ENCODE measurements around the gene MCM3AP.

The MCM3AP gene

GRCh38 chr21:46297338-46298271 is 12.2 kb upstream of the MCM3AP start:
- H3K9me3 Mint-ChIP-seq, result no peaks in the 10 kb centered on the region
- H3K36me3 Mint-ChIP-seq, result no peaks in the 10 kb centered on the region
- no peaks in the 10 kb centered on the region for H3K27me3 Mint-ChIP-seq
- H3K4me1 Mint-ChIP-seq, result peaks cover 10% of the 10 kb centered on the region
- no peak overlapping the region for H3K27ac Mint-ChIP-seq
- peak; percentile 16 for ATAC-seq (ENCODE audit: low read depth)
- no peak for DNase-seq (ENCODE audit: low spot score in 2 of 2)
- H3K4me3 Mint-ChIP-seq, result peak overlapping the region; percentile 78

DNA sequence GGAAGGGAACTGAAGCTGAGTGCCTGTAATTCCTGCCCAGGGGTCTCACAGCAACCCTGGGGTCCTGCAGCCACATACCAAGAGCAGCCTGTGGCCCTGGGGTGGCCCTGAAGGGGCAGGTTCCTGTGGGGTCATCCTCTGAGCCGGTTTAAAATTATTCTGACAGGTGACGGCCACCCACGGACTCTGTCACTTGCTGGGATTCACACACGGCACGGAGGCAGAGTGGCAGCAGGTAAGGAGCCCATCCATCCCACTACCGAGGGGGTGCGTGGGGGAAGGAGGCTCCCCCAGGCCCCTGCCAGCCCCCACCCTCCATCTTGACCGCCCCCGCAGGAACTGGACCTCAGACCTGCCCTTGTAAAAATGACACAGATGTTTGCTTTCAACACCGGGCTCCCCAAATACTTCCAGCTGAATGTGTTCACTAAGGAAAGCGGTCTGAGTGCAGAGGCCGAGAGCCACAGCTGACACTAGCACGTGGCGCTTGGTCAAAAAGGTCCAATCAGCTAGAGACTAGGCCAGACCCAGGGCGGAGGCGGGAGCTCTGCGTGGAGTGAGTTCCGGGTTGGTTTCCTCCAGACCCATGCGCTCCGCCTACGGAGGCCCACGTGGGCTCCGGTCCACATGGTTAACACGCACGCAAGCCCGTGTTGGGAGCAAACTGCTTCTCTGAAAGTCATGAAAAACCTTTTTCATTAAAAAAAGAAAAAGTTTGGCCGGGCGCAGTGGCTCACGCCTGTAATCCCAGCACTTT is 10.8 kb upstream of the MCM3AP start:
- DNase-seq (ENCODE audit: low spot score in 2 of 2) (peak; percentile 50 to 57), ATAC-seq (ENCODE audit: low read depth) (peak; percentile 97)
- peak overlapping the region; percentile 75 for H3K4me3 Mint-ChIP-seq
- peaks cover 13% of the 10 kb centered on the region for H3K4me1 Mint-ChIP-seq
- no peaks in the 10 kb centered on the region for H3K27me3 Mint-ChIP-seq
- H3K36me3 Mint-ChIP-seq, result peaks cover 4% of the 10 kb centered on the region
- no peaks in the 10 kb centered on the region for H3K9me3 Mint-ChIP-seq
- H3K27ac Mint-ChIP-seq, result peak overlapping the region; percentile 14

DNA sequence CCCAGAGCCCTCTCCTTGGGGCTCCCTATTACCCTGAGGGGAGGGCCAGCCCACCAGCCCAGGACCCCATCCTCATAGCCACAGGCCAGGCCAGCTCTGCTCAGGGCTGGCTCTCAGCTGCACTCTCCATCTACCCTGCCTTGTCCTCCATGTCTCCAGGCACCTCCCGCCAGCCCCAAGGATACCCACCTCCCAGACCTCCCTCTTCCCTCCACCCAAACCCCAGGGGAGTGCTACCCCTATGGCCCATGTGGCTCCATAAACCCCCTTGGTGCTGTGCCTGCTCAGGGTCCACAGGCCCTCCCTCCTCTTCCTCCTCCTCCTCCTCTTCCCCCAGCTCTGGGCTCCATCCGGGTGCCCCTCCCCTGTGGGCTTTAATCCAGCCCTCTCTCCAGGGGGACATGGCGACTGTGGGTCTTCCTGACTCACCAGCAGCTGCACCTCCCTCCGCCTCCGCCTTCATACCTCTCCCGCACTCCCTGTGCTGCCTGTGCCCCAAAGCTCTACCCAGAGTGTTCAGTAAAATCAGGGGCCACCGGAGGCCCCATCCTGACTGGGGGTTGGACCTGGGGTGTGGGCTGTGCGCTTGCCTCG is 9.9 kb upstream of the MCM3AP start:
- H3K9me3 Mint-ChIP-seq, result no peaks in the 10 kb centered on the region
- peak overlapping the region; percentile 14 for H3K27ac Mint-ChIP-seq
- peaks cover 4% of the 10 kb centered on the region for H3K36me3 Mint-ChIP-seq
- no peak for DNase-seq (ENCODE audit: low spot score in 2 of 2)
- H3K27me3 Mint-ChIP-seq, result no peaks in the 10 kb centered on the region
- peaks cover 13% of the 10 kb centered on the region for H3K4me1 Mint-ChIP-seq
- no peak overlapping the region for H3K4me3 Mint-ChIP-seq
- no peak for ATAC-seq (ENCODE audit: low read depth)

DNA sequence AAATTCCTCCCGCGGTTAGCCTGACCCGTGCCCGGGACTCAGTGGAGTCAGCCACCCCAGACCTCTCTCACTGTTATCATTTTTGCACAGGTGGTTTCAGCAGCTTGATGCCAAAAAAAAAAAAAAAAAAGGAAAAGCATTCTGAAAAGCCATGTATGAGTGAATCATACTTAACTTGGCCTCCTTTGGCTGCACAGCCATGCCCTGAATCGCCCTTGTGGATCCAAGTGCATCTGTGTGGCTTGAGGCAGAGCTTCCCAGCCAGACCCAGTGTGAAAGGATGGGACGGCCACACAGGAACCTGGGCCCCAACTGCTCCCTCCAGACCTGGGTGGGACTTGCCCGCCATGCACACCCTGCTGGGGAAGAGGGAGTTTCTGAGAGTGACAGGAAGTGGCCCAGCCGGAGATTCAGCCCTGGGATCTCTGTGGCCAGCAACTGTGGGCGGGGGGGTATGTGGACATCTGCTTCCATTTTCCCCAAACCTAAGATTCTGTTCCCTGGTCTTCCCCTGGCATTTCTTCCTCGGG is 9.3 kb upstream of the MCM3AP start:
- DNase-seq (ENCODE audit: low spot score in 2 of 2) (no peak), ATAC-seq (ENCODE audit: low read depth) (no peak)
- no peaks in the 10 kb centered on the region for H3K27me3 Mint-ChIP-seq
- H3K4me3 Mint-ChIP-seq, result no peak overlapping the region
- H3K9me3 Mint-ChIP-seq, result no peaks in the 10 kb centered on the region
- no peak overlapping the region for H3K27ac Mint-ChIP-seq
- H3K36me3 Mint-ChIP-seq, result peaks cover 6% of the 10 kb centered on the region
- peaks cover 16% of the 10 kb centered on the region for H3K4me1 Mint-ChIP-seq

- no peak overlapping the region for H3K4me3 Mint-ChIP-seq
- ATAC-seq (ENCODE audit: low read depth), result no peak
- no peaks in the 10 kb centered on the region for H3K27me3 Mint-ChIP-seq
- H3K27ac Mint-ChIP-seq, result no peak overlapping the region
- peaks cover 13% of the 10 kb centered on the region for H3K36me3 Mint-ChIP-seq
- no peak for DNase-seq (ENCODE audit: low spot score in 2 of 2)
- peaks cover 27% of the 10 kb centered on the region for H3K4me1 Mint-ChIP-seq
- H3K9me3 Mint-ChIP-seq, result no peaks in the 10 kb centered on the region
Observed at GRCh38 chr21:46291561-46291960, 6.2 kb upstream of the MCM3AP start.

DNA sequence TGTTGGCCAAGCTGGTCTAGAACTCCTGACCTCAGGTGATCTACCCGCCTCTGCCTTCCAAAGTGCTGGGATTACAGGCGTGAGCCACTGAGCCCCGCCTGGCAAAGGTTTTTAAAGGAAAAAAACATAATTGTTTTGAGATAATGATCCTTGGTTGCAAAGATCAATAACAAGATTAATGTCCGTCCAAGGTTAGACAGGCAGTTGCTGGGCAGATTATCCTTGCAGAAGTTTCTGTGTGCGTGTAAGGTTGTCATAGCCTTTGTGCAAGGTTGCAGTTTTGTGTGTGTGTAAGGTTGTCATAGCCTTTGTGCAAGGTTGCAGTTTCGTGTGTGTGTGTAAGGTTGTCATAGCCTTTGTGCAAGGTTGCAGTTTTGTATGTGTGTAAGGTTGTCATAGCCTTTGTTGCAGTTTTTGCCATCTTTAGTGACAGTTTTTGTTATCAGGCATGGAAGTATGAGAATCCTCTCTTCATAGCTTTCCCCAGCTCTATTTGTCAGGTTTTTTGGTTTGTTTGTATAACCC is 4.3 kb upstream of the MCM3AP start:
- Mint-ChIP-seq H3K4me3 (no peak overlapping the region), H3K36me3 (peaks cover 13% of the 10 kb centered on the region), H3K9me3 (no peaks in the 10 kb centered on the region), H3K4me1 (peaks cover 22% of the 10 kb centered on the region), H3K27ac (no peak overlapping the region), H3K27me3 (no peaks in the 10 kb centered on the region)
- ATAC-seq (ENCODE audit: low read depth) (no peak), DNase-seq (ENCODE audit: low spot score in 2 of 2) (no peak)

DNA sequence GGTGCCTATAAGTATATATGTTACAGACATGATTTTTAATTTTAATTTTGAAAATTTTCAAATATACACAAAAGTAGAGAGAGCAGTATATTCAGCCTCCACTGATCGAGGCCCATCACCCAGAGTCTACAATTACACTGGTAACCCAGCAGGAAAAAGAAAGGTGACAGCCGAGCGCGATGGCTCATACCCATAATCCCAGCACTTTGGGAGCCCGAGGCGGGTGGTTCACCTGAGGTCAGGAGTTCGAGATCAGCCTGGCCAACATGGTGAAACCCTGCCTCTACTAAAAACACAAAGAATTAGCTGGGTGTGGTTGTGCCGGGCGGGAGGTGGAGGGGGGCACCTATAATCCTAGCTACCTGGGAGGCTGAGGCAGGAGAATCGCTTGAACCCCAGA is 2.1 kb upstream of the MCM3AP start:
- peaks cover 29% of the 10 kb centered on the region for H3K4me1 Mint-ChIP-seq
- H3K36me3 Mint-ChIP-seq, result peaks cover 16% of the 10 kb centered on the region
- no peak overlapping the region for H3K4me3 Mint-ChIP-seq
- ATAC-seq (ENCODE audit: low read depth) (no peak), DNase-seq (ENCODE audit: low spot score in 2 of 2) (no peak)
- no peak overlapping the region for H3K27ac Mint-ChIP-seq
- H3K9me3 Mint-ChIP-seq, result no peaks in the 10 kb centered on the region
- no peaks in the 10 kb centered on the region for H3K27me3 Mint-ChIP-seq

GRCh38 chr21:46286648-46287002 is 1.2 kb upstream of the MCM3AP start:
- Mint-ChIP-seq H3K9me3 (no peaks in the 10 kb centered on the region), H3K4me3 (peak overlapping the region; percentile 99), H3K36me3 (peaks cover 14% of the 10 kb centered on the region), H3K27ac (peak overlapping the region; percentile 92), H3K4me1 (peaks cover 29% of the 10 kb centered on the region), H3K27me3 (no peaks in the 10 kb centered on the region)
- ATAC-seq (ENCODE audit: low read depth) (no peak), DNase-seq (ENCODE audit: low spot score in 2 of 2) (no peak)

GRCh38 chr21:46285761-46286647 is 593 bp upstream of the MCM3AP start, which contains the start of gene YBEY:
YBEY (plus strand) TSS chr21:46286342; CDS start chr21:46286914, 572 bp downstream.
- peaks cover 30% of the 10 kb centered on the region for H3K4me1 Mint-ChIP-seq

GRCh38 chr21:46284733-46285132 is 678 bp downstream of the MCM3AP start:
- peak overlapping the region; percentile 92 for H3K27ac Mint-ChIP-seq
- peaks cover 12% of the 10 kb centered on the region for H3K36me3 Mint-ChIP-seq
- no peaks in the 10 kb centered on the region for H3K9me3 Mint-ChIP-seq
- peak overlapping the region; percentile 99 for H3K4me3 Mint-ChIP-seq
- peaks cover 28% of the 10 kb centered on the region for H3K4me1 Mint-ChIP-seq
- ATAC-seq (ENCODE audit: low read depth) (no peak), DNase-seq (ENCODE audit: low spot score in 2 of 2) (no peak)
- no peaks in the 10 kb centered on the region for H3K27me3 Mint-ChIP-seq

More at GRCh38 chr21:46285761-46286647, 593 bp upstream of the MCM3AP start, which contains the start of gene YBEY:
- ATAC-seq (ENCODE audit: low read depth), result peak; percentile 89
- H3K36me3 Mint-ChIP-seq, result peaks cover 11% of the 10 kb centered on the region
- H3K9me3 Mint-ChIP-seq, result no peaks in the 10 kb centered on the region
- H3K27me3 Mint-ChIP-seq, result no peaks in the 10 kb centered on the region
- peak within 1 kb of the TSS; percentile 99 for H3K4me3 Mint-ChIP-seq
- DNase-seq (ENCODE audit: low spot score in 2 of 2), result peak; percentile 74 to 81
- peak within 1 kb of the TSS; percentile 92 for H3K27ac Mint-ChIP-seq

DNA sequence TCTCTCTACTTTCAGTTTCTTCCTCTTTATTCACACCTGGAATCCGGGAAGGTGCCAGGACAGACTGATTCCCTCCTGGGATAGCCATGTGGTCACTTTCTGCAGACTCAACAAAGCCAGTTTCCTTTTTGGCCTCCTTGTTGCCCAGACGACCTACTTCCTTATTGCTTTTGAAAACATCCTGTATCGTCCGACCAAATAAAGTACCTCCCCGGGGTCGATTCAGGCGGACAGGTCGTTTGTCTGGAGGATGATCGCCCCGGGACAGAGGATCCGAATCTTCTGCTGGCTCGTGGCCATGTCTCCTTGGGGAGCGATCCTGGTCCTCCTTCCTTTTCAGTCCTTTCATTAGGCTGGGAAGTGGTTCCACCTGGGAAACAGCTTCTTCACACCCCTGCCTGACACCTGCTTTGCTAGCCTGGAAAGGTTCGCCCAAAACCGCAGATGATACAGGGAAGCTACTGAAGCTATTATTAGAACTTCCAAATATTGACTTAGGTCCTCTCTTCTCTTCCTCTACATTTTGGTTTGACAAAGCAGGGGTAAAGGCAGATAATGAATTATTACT is 1.2 kb downstream of the MCM3AP start:
- peaks cover 25% of the 10 kb centered on the region for H3K4me1 Mint-ChIP-seq
- H3K9me3 Mint-ChIP-seq, result no peaks in the 10 kb centered on the region
- ATAC-seq (ENCODE audit: low read depth), result no peak
- no peaks in the 10 kb centered on the region for H3K27me3 Mint-ChIP-seq
- peak overlapping the region; percentile 75 for H3K4me3 Mint-ChIP-seq
- peaks cover 12% of the 10 kb centered on the region for H3K36me3 Mint-ChIP-seq
- DNase-seq (ENCODE audit: low spot score in 2 of 2), result no peak
- H3K27ac Mint-ChIP-seq, result peak overlapping the region; percentile 11

DNA sequence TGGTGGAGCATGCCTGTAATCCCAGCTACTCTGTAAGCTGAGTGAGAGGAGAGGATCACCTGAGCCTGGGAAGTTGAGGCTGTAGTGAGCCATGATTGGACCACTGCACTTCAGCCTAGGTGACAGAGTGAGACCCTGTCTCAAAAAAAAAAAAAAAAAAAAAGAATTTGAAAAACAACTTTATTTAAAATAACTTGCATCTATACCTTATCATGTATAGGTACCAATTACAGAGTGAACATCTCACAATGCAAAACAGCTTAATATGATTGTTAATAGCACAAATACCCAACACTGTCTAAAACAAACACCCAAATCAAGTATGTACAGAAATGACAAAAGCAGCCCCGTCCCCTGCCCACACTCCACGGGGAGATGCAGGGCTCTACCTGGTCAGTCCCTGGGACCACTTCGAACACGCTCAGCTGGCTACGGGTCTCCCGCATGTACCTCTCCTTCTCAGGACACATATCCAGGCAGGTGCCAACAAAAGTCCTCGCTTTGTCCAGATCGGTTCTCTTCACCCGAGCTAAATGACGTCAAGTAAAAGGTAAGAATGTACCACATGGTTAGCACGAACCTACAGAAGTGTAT is 10.5 kb downstream of the MCM3AP start:
- DNase-seq (ENCODE audit: low spot score in 2 of 2), result no peak
- no peak for ATAC-seq (ENCODE audit: low read depth)
- Mint-ChIP-seq H3K36me3 (peaks cover 31% of the 10 kb centered on the region), H3K9me3 (no peaks in the 10 kb centered on the region), H3K27me3 (no peaks in the 10 kb centered on the region), H3K27ac (no peak overlapping the region), H3K4me1 (peaks cover 2% of the 10 kb centered on the region), H3K4me3 (no peak overlapping the region)
